ENCODE results near the gene PLCXD1. TPM values are rescaled to one million over a fixed set of nuclear protein-coding genes. Genes with fewer than 3 reads are reported as not detected.
"Not testable (repeated sequence)": the region's sequence is repeated elsewhere in the genome, so short reads cannot be mapped to it uniquely, and the experiment has no call there.

PLCXD1 gene
- total RNA-seq, 1 experiment from 2014 or later, result 8.7 TPM

DNA sequence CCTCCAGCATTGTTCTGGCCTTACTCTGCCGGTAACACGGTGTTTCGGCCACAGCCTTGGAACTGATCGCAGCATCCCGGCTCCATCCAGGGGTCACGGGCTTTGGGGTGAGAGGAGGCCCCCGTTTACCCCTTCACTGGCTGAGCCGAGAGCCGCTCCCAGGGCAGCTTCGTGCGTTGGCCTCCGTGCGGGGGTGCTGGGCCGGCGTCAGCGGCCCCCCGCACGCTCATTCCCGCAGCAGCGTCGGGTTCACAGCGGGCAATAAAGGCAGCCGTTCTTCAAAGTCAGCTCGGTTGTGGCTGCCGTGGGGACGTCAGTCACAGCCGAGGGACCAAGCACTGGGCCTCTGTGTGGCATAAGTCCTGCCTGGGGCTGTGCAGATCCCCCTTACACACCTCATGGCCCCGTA lies 25.3 kb upstream of the PLCXD1 start:
- no peaks in the 10 kb centered on the region for H3K9me2 ChIP-seq (ENCODE audit: insufficient read depth)
- no peaks in the 10 kb centered on the region for H3K79me2 ChIP-seq (ENCODE audit: low read depth)
- no peak for TF ChIP-seq EZH2 (IDR thresholded peaks at IDR 0.05; ENCODE audit: low read depth)
- TF ChIP-seq CTCF (conservative IDR thresholded peaks at IDR 0.05), result no peak
- ChIA-PET POLR2A (ENCODE audit: unreplicated experiment) (no interaction called here), CTCF (no interaction called here)
- no peak overlapping the region for H3K4me3 ChIP-seq
- H3K4me2 ChIP-seq, result no peak overlapping the region
- peaks cover 5% of the 10 kb centered on the region; the same call in 1 of the 2 replicates for H3K4me1 ChIP-seq (replicated peaks; ENCODE audit: insufficient read depth)
- no peak for DNase-seq
- no peaks in the 10 kb centered on the region for H4K20me1 ChIP-seq (ENCODE audit: insufficient read depth)
- no TSS peak for BruUV-seq (replicated peaks)
- H3K27me3 ChIP-seq (ENCODE audit: insufficient read depth, low read depth), result no peaks in the 10 kb centered on the region
- H3F3A ChIP-seq (ENCODE audit: insufficient read depth, low read depth), result peaks cover 8% of the 10 kb centered on the region; the same call in 1 of the 2 replicates
- H3K9me3 ChIP-seq (ENCODE audit: insufficient read depth, low read depth), result no peaks in the 10 kb centered on the region
- intact Hi-C loops (cut with micrococcal nuclease; ENCODE audit: unreplicated experiment), result no loop called here
- no peak overlapping the region for H3K27ac ChIP-seq
- no peaks in the 10 kb centered on the region for H3K36me3 ChIP-seq (ENCODE audit: low read depth)
- H2AFZ ChIP-seq, result no peak overlapping the region

DNA sequence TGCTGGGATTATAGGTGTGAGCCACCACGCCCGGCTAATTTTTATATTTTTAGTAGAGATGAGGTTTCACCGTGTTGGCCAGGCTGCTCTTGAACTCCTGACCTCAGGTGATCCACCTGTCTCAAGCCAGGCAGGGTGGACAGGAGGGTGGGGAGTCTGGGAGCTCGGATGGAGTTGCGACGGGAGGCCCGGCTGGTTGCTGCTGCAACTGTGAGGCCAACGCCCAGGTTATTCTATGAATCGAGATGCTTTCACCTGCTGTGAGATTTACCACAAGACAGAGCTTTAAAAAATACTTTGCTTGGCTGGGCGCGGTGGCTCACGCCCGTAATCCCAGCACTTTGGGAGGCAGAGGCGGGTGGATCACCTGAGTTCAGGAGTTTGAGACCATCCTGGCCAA lies 24.1 kb upstream of the PLCXD1 start:
- intact Hi-C loops (cut with micrococcal nuclease; ENCODE audit: unreplicated experiment); CTCF ChIA-PET; POLR2A ChIA-PET (ENCODE audit: unreplicated experiment); H3K36me3 ChIP-seq (ENCODE audit: low read depth); H2AFZ ChIP-seq; H3K27me3 ChIP-seq (ENCODE audit: insufficient read depth, low read depth); H3K9me2 ChIP-seq (ENCODE audit: insufficient read depth); H4K20me1 ChIP-seq (ENCODE audit: insufficient read depth); DNase-seq; H3K79me2 ChIP-seq (ENCODE audit: low read depth); H3K9me3 ChIP-seq (ENCODE audit: insufficient read depth, low read depth); BruUV-seq (replicated peaks); H3K27ac ChIP-seq; H3K4me2 ChIP-seq; H3K4me3 ChIP-seq: not testable (repeated sequence)
- Histone ChIP-seq H3F3A (ENCODE audit: insufficient read depth, low read depth) (peaks cover 13% of the 10 kb centered on the region; the same call in 1 of the 2 replicates), H3K4me1 (replicated peaks; ENCODE audit: insufficient read depth) (peaks cover 16% of the 10 kb centered on the region)

DNA sequence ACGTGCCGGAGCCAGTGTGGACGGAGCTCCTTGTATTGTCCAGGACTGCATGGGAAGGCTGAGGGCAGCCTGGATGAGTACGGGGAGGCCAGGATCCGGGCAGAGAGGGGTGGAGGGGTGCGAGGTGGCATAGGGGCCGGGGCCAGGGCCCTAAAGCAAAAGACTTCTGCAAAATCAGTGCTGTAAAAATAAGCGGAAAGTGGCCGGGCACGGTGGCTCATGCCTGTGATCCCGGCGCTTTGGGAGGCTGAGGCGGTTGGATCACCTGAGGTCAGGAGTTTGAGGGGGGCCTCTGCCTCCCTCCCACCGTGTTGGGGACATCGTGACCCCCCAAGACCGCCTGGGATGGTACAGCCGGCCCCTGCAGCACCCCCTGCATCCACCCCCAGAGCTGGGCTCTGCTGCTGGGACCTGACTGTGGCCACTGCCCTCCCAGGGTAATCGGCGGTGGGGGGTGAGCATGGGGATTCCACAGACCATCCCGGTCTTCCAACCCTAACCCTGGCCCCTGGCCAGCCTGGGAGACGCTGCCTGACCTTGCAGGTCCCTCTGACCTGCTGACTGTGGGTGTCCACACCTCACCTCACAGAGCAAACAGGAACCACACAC lies 23.4 kb upstream of the PLCXD1 start:
- H2AFZ ChIP-seq, result no peak overlapping the region
- no peak overlapping the region for H3K4me3 ChIP-seq
- H3K4me2 ChIP-seq, result no peak overlapping the region
- H3K79me2 ChIP-seq (ENCODE audit: low read depth), result no peaks in the 10 kb centered on the region
- H3K27me3 ChIP-seq (ENCODE audit: insufficient read depth, low read depth), result no peaks in the 10 kb centered on the region
- H3F3A ChIP-seq (ENCODE audit: insufficient read depth, low read depth), result peaks cover 14% of the 10 kb centered on the region; the same call in 1 of the 2 replicates
- POLR2A ChIA-PET (ENCODE audit: unreplicated experiment), result no interaction called here
- intact Hi-C loops (cut with micrococcal nuclease; ENCODE audit: unreplicated experiment), result no loop called here
- DNase-seq, result no peak
- CTCF ChIA-PET, result no interaction called here
- H4K20me1 ChIP-seq (ENCODE audit: insufficient read depth), result no peaks in the 10 kb centered on the region
- H3K4me1 ChIP-seq (replicated peaks; ENCODE audit: insufficient read depth), result peaks cover 22% of the 10 kb centered on the region
- H3K9me2 ChIP-seq (ENCODE audit: insufficient read depth), result no peaks in the 10 kb centered on the region
- no peak overlapping the region for H3K27ac ChIP-seq
- H3K36me3 ChIP-seq (ENCODE audit: low read depth), result no peaks in the 10 kb centered on the region
- H3K9me3 ChIP-seq (ENCODE audit: insufficient read depth, low read depth), result no peaks in the 10 kb centered on the region
- no peak for TF ChIP-seq EZH2 (IDR thresholded peaks at IDR 0.05; ENCODE audit: low read depth)
- no peak for TF ChIP-seq CTCF (conservative IDR thresholded peaks at IDR 0.05)
- BruUV-seq (replicated peaks), result no TSS peak
